HG03060 (cell line): Measurements from ENCODE around the gene FNDC8.
"Not testable (repeated sequence)": the region's sequence is repeated elsewhere in the genome, so short reads cannot be mapped to it uniquely, and the experiment has no call there.

Experiments used
- ATAC-seq: cut with Tn5 transposase; IDR thresholded peaks from one replicate; pipeline ENCODE4 v1.9.1; 2021; ENCODE audit warnings: low read depth, moderate number of reproducible peaks; ENCODE audit not compliant: unreplicated experiment

Gene FNDC8

DNA sequence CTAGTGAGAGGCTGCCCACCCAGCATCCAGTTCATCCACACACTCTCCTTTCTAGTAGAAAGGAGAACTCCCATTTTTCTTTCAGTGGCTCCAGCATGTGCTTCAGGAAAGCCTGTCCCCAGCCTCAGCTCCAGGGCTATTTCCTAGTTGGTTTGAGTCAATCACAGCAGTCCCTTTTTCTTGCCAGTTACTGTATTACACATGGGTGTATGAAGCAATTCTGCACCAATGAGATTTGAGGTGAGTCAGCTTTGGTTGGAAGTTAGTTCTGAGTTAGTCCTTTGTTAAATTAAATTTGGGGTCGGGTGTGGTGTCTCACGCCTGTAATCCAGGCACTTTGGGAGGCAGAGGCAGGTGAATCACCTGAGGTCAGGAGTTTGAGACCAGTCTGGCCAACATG lies 26.5 kb upstream of the FNDC8 start:
- no peak for ATAC-seq

GRCh38 chr17:35095741-35096140 lies 25.7 kb upstream of the FNDC8 start:
- no peak for ATAC-seq

DNA sequence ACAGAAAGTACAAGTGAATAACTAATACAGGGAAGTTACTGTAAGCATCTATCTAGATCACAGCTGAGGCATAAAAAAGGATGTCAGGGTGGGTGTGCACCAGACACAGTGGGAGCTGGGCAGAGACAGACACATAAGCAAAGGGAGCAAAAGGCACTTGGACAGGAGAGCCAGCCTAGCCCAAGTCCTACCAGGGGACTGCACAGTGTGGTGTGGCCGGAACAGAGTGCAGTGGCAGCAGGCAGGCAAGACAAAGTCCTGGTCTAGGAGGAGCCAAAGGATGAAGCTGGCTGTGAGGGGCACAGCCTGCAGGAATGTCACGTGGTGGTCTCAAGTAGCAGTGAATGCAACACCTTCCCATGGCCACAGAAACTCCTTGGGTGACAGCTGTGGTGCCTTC lies 23.6 kb upstream of the FNDC8 start:
- ATAC-seq: no peak

- ATAC-seq: no peak
Observed at GRCh38 chr17:35099908-35100307, 21.5 kb upstream of the FNDC8 start.

DNA sequence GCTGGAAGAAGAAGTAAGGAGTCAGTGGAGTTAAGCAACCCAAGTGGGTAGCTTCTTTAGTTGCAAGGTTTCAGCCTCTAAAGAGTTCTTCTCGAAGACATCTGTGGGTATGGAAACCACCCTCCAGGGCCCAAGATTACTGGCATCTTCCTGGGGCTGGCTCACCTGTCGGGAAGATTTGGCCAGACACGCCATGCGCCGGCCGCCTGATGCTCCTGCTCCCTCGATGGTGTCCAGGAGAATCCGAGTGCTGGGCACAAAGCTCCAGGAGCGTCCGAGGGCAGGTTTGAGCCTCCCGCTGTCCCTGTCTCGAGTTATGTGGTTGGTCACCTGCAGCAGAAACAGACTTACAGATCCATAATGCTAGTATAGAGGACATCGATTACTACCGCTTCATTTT lies 20.4 kb upstream of the FNDC8 start:
- ATAC-seq: no peak

GRCh38 chr17:35101725-35102124 lies 19.7 kb upstream of the FNDC8 start:
- ATAC-seq: no peak

DNA sequence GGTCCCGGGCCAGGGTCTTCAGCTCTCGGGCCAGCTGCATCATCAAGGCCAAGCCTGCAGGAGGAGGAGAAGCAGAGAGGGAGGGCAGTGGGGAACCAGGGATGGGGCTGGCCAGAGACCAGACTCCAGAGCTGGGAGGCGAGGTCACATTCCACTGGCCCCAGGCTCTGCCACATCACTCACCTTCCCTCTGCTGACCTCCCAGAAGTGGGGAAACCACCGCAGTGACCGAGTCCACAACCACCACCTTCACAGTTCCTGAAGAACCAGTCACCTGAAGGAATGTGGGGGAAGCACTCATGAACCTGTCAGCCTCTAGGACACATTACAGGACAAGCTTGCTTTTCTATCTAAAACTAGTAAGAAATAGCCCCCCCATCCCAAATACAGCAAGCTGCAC lies 18.1 kb upstream of the FNDC8 start:
- no peak for ATAC-seq

- no peak for ATAC-seq
Observed at GRCh38 chr17:35104844-35105450, 16.5 kb upstream of the FNDC8 start.

GRCh38 chr17:35110791-35111190 lies 10.6 kb upstream of the FNDC8 start:
- ATAC-seq: not testable (repeated sequence)

- no peak for ATAC-seq
Observed at GRCh38 chr17:35116845-35117244, 4.6 kb upstream of the FNDC8 start.

DNA sequence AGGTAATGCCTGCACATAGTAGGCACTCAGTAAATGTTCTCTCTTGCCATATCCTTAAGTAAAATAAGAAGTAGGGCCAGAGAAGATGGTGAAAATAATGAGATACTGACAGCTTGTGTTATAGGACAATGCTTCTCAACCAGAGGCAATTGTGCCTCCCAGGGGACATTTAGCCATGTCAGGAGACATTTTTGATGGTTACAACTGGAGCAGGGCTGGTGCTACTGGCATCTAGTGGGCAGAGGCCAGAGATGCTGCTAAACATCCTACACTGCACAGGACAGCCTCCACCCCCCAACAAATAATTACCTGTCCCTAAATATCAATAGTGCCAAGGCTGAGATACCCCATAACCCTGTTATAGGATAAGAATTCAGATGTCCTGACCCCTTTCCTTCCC lies 3.4 kb upstream of the FNDC8 start:
- no peak for ATAC-seq

DNA sequence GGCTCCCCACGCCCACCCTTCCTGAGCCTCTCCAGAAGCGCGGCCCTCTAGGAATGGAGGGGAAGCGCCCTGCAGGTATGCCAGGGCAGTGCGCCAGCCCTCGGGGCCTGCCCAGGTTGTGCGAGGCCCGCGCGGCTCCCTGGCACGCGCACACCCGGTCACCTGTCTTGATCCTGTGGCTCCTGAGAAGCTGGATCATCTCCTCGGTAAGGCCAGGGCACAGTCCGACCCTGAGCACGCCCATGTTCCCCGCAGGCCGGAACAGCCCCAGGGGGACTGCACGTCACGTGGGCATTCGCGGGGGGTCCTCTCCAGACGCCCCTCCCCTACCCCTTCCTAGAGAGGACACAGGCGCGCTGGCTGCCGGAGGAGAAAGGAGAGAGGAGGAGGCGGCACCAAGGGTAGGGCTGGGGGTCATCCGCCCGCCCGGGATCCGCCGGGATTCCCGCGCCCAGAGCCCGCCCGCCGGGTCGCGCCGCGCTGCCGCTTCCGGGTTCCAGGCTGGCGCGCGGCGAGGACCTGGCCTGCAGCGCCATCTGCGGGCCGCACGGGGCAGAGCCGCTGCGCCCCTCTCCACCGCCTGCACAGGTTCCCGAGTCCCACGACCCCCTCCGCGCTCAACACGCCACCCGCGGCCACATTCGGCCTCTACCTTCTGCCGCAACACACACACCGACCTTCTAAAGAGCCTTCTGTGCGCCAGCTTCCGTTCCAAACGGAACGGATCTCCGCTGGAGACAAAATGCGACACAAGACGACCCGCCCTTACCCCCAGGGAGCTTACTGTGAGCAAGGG lies 1.8 kb upstream of the FNDC8 start, which contains the start of gene RAD51D:
RAD51D (minus strand) TSS at position 491 of the 796 bp plus-strand sequence; CDS start at position 244, 247 bp downstream.
- peak; percentile 39 for ATAC-seq

GRCh38 chr17:35127751-35128514 lies 6.5 kb downstream of the FNDC8 start:
- ATAC-seq: no peak

DNA sequence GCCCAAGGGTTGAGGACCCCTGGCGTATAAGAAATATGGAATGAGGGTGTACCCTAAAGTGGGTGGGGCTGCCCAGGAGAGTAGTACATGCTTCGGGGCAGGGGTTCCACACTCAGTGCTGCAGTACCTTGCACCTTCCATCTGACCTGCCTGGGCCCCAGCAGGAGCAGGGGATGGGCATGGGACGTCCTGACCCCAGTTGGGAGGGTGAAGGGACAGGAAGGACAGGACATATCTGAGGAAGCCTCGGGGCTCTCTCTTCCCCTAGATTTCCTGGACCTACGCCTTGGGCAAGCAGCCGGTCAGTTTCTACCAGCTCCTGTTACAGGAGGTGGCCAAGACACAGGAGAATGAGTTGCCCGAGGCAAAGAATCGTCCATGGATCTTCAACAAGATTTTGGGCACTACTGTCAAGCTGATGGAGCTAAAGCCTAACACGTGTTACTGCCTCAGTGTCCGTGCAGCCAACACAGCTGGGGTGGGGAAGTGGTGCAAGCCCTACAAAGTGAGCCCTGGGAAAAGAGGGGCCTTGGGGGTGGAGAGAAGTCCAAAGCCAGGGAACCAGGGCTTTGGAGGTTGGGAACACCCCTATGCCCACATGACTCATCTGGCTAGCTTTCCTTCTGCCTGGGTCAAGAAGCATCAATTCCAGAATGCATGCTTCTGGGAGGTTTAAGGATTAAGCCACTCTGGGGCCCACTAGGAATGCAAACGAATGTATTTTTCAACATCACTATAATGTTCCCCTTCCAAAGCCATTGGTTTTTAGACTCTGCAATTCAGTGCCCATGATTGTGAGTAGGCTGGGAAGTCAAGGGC lies 7.9 kb downstream of the FNDC8 start:
- ATAC-seq: no peak

- no peak for ATAC-seq
Observed at GRCh38 chr17:35129973-35130351, 8.5 kb downstream of the FNDC8 start.

DNA sequence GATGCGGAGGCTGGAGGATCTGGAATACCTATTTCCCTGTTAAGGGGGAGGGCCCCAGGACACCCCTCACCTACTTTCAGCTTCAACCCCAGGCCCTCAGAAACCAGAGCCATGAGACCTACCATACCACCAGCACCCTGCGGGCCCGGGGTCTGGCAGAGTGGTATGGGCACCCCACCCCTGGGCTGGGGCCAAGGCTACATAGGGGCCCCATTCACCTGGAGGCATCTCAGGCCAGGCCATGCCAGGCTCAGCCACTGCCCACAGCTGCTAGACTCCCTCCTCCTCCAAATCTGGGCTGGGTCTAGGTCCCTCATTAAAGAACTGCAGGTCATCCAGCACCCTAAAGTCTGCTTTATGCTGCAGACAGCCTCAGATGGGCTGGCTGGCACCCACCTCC lies 9.0 kb downstream of the FNDC8 start:
- ATAC-seq: no peak

GRCh38 chr17:35132099-35132498 lies 10.7 kb downstream of the FNDC8 start:
- no peak for ATAC-seq

DNA sequence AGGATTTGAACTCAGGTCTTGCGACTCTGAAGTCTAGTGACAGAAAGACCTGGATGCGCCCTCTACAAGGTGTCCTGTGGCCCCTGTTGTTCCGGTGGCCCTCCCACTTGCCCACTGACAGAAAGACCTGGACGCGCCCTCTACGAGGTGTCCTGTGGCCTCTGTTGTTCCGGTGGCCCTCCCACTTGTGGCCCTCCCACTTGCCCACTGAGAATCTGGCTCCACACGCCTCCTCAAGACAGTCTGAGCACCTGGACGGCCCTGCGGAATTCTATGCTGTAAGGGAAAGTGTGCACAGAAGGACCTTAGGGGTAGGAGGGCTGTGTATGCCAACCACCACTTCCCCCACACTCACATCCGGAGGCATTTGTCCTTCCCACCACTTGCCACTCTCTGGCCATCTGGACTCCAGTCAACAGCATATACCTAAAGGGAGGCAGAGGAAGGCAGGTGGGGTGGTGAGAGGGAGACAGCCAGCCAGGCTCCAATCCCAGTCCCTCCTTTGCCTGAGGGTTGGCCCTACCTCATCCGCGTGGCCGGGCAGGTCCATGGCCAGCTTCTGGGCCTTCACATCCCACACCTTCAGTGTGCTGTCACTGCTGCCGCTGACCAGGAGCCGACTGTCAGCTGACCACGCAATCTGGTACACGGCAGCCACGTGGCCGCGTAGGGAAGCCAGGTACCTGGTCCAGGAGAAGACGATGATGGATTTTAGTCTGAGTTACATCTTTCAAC lies 11.6 kb downstream of the FNDC8 start:
- no peak for ATAC-seq

DNA sequence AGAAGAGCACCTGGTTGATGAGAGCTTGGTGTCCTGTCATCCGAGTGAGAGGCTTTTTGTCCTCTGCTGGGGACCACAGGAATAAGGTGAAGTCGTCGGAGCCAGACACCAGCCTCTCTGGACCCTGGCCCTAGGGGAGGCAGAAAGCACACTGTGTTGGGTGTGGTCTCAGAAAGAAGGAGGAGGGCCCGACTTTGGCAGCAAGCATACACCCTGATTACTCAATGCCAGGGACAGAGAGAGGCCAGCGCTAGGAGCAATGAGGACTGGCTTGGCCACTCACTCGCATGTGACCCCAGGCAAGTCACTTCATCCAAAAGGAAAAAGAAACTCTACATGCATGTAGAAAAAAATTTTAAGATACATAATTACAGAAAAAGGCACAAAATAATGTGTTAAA lies 13.9 kb downstream of the FNDC8 start:
- no peak for ATAC-seq

- ATAC-seq: no peak
Observed at GRCh38 chr17:35138218-35138617, 16.8 kb downstream of the FNDC8 start.
